ENCODE measurements around the gene LPP. TPM values are rescaled to one million over a fixed set of nuclear protein-coding genes. Genes with fewer than 3 reads are reported as not detected.

The LPP gene
- total RNA-seq, 1 experiment from 2014 or later: 54.0 TPM

DNA sequence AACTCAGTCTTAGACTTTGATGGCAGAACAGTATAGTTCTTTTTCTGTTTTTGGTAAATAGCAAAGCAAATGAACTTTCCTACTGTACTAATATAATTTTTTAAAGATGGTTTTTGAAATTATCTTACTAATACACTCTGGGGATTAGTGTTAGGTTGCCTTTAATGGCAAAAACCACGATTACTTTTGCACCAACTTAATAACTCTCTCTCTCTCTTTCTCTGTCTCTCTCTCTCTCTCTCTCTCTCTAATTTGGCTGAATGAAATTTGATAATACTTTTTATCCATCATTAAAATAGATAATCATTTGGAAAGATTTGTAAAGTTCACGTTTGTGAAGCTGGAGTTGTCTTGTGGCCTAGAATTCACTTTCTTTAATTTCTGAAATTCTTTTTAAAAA, 257.8 kb downstream of the LPP start:
- Histone ChIP-seq H3K79me2 (ENCODE audit: insufficient read depth, low read length) (no peaks in the 10 kb centered on the region), H3K9me3 (ENCODE audit: control insufficient read depth in 1 of 2, insufficient read depth in 1 of 2, low read depth in 1 of 2, low read length in 2 of 2) (no peaks in the 10 kb centered on the region), H4K20me1 (ENCODE audit: insufficient read depth) (no peaks in the 10 kb centered on the region; the same call in 1 of the 2 replicates), H3K27ac (ENCODE audit: low read depth, low read length) (no peak overlapping the region), H3K27me3 (ENCODE audit: insufficient read depth, low read length) (no peaks in the 10 kb centered on the region), H3K36me3 (ENCODE audit: control insufficient read depth in 1 of 2, insufficient read depth in 2 of 2, low read length in 2 of 2) (no peaks in the 10 kb centered on the region), H3K4me2 (ENCODE audit: low read length) (no peak overlapping the region), H3K4me3 (replicated peaks in 1 of 2; ENCODE audit: low read depth in 1 of 2, low read length in 2 of 2) (no peak overlapping the region), H3K9ac (ENCODE audit: low read length) (no peak overlapping the region), H2AFZ (ENCODE audit: low read depth, low read length, poor library complexity, severe bottlenecking) (no peak overlapping the region), H3K4me1 (ENCODE audit: control insufficient read depth in 1 of 2, insufficient read depth in 2 of 2, low read length in 2 of 2) (no peaks in the 10 kb centered on the region), H3K9me2 (ENCODE audit: insufficient read depth) (no peaks in the 10 kb centered on the region)
- no TSS peak for BruUV-seq (replicated peaks)
- TF ChIP-seq FOSL1 (IDR thresholded peaks at IDR 0.05; ENCODE audit: low read depth): no peak
- TF ChIP-seq ELF1 (IDR thresholded peaks at IDR 0.05; ENCODE audit: borderline replicate concordance, low read depth): no peak
- TF ChIP-seq ZNF274 (IDR thresholded peaks at IDR 0.05; ENCODE audit: low read depth, low read length): no peak
- TF ChIP-seq POLR2A (IDR thresholded peaks at IDR 0.05; ENCODE audit: borderline replicate concordance, extremely low read depth, insufficient read depth, insufficient read length): no peak
- no peak for TF ChIP-seq REST (IDR thresholded peaks at IDR 0.05; ENCODE audit: low read depth)
- TF ChIP-seq TCF7L2 (IDR thresholded peaks at IDR 0.05; ENCODE audit: borderline replicate concordance, extremely low read depth, insufficient read depth, insufficient read length): no peak
- no peak for TF ChIP-seq JUND (IDR thresholded peaks at IDR 0.05)
- no peak for TF ChIP-seq POLR2AphosphoS5 (IDR thresholded peaks at IDR 0.05; ENCODE audit: low read depth, low read length)
- TF ChIP-seq ATF3 (IDR thresholded peaks at IDR 0.05): no peak
- no peak for TF ChIP-seq ZFX (IDR thresholded peaks at IDR 0.05)
- TF ChIP-seq MAX (IDR thresholded peaks at IDR 0.05): no peak
- no peak for TF ChIP-seq YY1 (IDR thresholded peaks at IDR 0.05; ENCODE audit: extremely low read depth, insufficient replicate concordance, low read depth, low read length)
- no peak for TF ChIP-seq SP1 (IDR thresholded peaks at IDR 0.05; ENCODE audit: low read depth)
- TF ChIP-seq, protein P1, sequence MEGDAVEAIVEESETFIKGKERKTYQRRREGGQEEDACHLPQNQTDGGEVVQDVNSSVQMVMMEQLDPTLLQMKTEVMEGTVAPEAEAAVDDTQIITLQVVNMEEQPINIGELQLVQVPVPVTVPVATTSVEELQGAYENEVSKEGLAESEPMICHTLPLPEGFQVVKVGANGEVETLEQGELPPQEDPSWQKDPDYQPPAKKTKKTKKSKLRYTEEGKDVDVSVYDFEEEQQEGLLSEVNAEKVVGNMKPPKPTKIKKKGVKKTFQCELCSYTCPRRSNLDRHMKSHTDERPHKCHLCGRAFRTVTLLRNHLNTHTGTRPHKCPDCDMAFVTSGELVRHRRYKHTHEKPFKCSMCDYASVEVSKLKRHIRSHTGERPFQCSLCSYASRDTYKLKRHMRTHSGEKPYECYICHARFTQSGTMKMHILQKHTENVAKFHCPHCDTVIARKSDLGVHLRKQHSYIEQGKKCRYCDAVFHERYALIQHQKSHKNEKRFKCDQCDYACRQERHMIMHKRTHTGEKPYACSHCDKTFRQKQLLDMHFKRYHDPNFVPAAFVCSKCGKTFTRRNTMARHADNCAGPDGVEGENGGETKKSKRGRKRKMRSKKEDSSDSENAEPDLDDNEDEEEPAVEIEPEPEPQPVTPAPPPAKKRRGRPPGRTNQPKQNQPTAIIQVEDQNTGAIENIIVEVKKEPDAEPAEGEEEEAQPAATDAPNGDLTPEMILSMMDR (IDR thresholded peaks at IDR 0.05 in 2 of 3, conservative IDR thresholded peaks at IDR 0.05 in 1 of 3; ENCODE audit: borderline replicate concordance in 1 of 3, insufficient read depth in 1 of 3, low read depth in 2 of 3, low read length in 2 of 3): no peak
- TF ChIP-seq EZH2phosphoT487 (IDR thresholded peaks at IDR 0.05; ENCODE audit: borderline replicate concordance): no peak
- no peak for TF ChIP-seq EGR1 (IDR thresholded peaks at IDR 0.05; ENCODE audit: low read depth)
- no peak for TF ChIP-seq CEBPB (IDR thresholded peaks at IDR 0.05; ENCODE audit: low read depth)
- no peak for TF ChIP-seq EZH2 (IDR thresholded peaks at IDR 0.05)
- TF ChIP-seq, protein P2, sequence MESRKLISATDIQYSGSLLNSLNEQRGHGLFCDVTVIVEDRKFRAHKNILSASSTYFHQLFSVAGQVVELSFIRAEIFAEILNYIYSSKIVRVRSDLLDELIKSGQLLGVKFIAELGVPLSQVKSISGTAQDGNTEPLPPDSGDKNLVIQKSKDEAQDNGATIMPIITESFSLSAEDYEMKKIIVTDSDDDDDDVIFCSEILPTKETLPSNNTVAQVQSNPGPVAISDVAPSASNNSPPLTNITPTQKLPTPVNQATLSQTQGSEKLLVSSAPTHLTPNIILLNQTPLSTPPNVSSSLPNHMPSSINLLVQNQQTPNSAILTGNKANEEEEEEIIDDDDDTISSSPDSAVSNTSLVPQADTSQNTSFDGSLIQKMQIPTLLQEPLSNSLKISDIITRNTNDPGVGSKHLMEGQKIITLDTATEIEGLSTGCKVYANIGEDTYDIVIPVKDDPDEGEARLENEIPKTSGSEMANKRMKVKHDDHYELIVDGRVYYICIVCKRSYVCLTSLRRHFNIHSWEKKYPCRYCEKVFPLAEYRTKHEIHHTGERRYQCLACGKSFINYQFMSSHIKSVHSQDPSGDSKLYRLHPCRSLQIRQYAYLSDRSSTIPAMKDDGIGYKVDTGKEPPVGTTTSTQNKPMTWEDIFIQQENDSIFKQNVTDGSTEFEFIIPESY (IDR thresholded peaks at IDR 0.05; ENCODE audit: extremely low read depth, insufficient replicate concordance, low read length): no peak
- no peak for TF ChIP-seq SRF (IDR thresholded peaks at IDR 0.05; ENCODE audit: low read depth)
- ATAC-seq (no peak), DNase-seq (ENCODE audit: low read depth, low spot score) (no peak)
- ChIA-PET RAD21 (ENCODE audit: low non-redundant PET in 1 of 2, low total read pairs in 2 of 2, uncharacterized antibody in 2 of 2, unreplicated experiment in 2 of 2) (no interaction called here), CTCF (no interaction called here), POLR2A (no interaction called here)
- intact Hi-C loops (cut with micrococcal nuclease): no loop called here
